ENCODE results near the gene ARL4A.
"Not testable (repeated sequence)": the region's sequence is repeated elsewhere in the genome, so short reads cannot be mapped to it uniquely, and the experiment has no call there.

Gene ARL4A

GRCh38 chr7:12686891-12687717 lies at the start of gene ARL4A:
Gene ARL4A, plus strand, starts transcription at chr7:12687633. Its CDS starts 622 bp downstream, at chr7:12688255.
- no peaks in the 10 kb centered on the region for H3K36me3 ChIP-seq (ENCODE audit: control insufficient read depth, insufficient read depth, low read length)
- no peaks in the 10 kb centered on the region for H3K27me3 ChIP-seq (ENCODE audit: control insufficient read depth, insufficient read depth, low read length)
- no peaks in the 10 kb centered on the region for H3K4me1 ChIP-seq (ENCODE audit: control insufficient read depth, insufficient read depth, low read length)
- peak within 1 kb of the TSS; percentile 82 for H3K4me3 ChIP-seq (ENCODE audit: low read length)
- peak within 1 kb of the TSS; percentile 75 for H3K9ac ChIP-seq (ENCODE audit: low read length)
- no peaks in the 10 kb centered on the region for H3K9me3 ChIP-seq (ENCODE audit: control insufficient read depth, low read length)

GRCh38 chr7:12637819-12638592 lies 49.4 kb upstream of the ARL4A start:
- Histone ChIP-seq H3K9me3 (ENCODE audit: control insufficient read depth, low read length) (no peaks in the 10 kb centered on the region), H3K9ac (ENCODE audit: low read length) (no peak overlapping the region), H3K27me3 (ENCODE audit: control insufficient read depth, insufficient read depth, low read length) (no peaks in the 10 kb centered on the region), H3K36me3 (ENCODE audit: control insufficient read depth, insufficient read depth, low read length) (peaks cover 9% of the 10 kb centered on the region), H3K4me3 (ENCODE audit: low read length) (no peak overlapping the region), H3K4me1 (ENCODE audit: control insufficient read depth, insufficient read depth, low read length) (peaks cover 9% of the 10 kb centered on the region)

- Histone ChIP-seq H3K9ac (ENCODE audit: low read length) (no peak overlapping the region), H3K4me1 (ENCODE audit: control insufficient read depth, insufficient read depth, low read length) (peaks cover 9% of the 10 kb centered on the region)
Measured at GRCh38 chr7:12638851-12639456, 48.5 kb upstream of the ARL4A start.

GRCh38 chr7:12640299-12641096 lies 46.9 kb upstream of the ARL4A start:
- no peaks in the 10 kb centered on the region for H3K27me3 ChIP-seq (ENCODE audit: control insufficient read depth, insufficient read depth, low read length)
- no peaks in the 10 kb centered on the region for H3K9me3 ChIP-seq (ENCODE audit: control insufficient read depth, low read length)
- peaks cover 9% of the 10 kb centered on the region for H3K36me3 ChIP-seq (ENCODE audit: control insufficient read depth, insufficient read depth, low read length)
- peaks cover 9% of the 10 kb centered on the region for H3K4me1 ChIP-seq (ENCODE audit: control insufficient read depth, insufficient read depth, low read length)
- H3K4me3 ChIP-seq (ENCODE audit: low read length) = no peak overlapping the region
- no peak overlapping the region for H3K9ac ChIP-seq (ENCODE audit: low read length)

More at GRCh38 chr7:12638851-12639456, 48.5 kb upstream of the ARL4A start:
- H3K4me3 ChIP-seq (ENCODE audit: low read length) = no peak overlapping the region
- no peaks in the 10 kb centered on the region for H3K27me3 ChIP-seq (ENCODE audit: control insufficient read depth, insufficient read depth, low read length)
- H3K36me3 ChIP-seq (ENCODE audit: control insufficient read depth, insufficient read depth, low read length) = peaks cover 9% of the 10 kb centered on the region
- H3K9me3 ChIP-seq (ENCODE audit: control insufficient read depth, low read length) = no peaks in the 10 kb centered on the region

- H3K27me3 ChIP-seq (ENCODE audit: control insufficient read depth, insufficient read depth, low read length) = no peaks in the 10 kb centered on the region
- H3K9ac ChIP-seq (ENCODE audit: low read length) = no peak overlapping the region
- H3K4me3 ChIP-seq (ENCODE audit: low read length) = no peak overlapping the region
- H3K36me3 ChIP-seq (ENCODE audit: control insufficient read depth, insufficient read depth, low read length) = peaks cover 9% of the 10 kb centered on the region
- no peaks in the 10 kb centered on the region for H3K9me3 ChIP-seq (ENCODE audit: control insufficient read depth, low read length)
- peaks cover 9% of the 10 kb centered on the region for H3K4me1 ChIP-seq (ENCODE audit: control insufficient read depth, insufficient read depth, low read length)
Measured at GRCh38 chr7:12641196-12641595, 46.2 kb upstream of the ARL4A start.

- H3K4me3 ChIP-seq (ENCODE audit: low read length) = no peak overlapping the region
- peaks cover 9% of the 10 kb centered on the region for H3K36me3 ChIP-seq (ENCODE audit: control insufficient read depth, insufficient read depth, low read length)
- no peak overlapping the region for H3K9ac ChIP-seq (ENCODE audit: low read length)
Measured at GRCh38 chr7:12642508-12642907, 44.9 kb upstream of the ARL4A start.

GRCh38 chr7:12643001-12643643 lies 44.3 kb upstream of the ARL4A start:
- Histone ChIP-seq H3K4me1 (ENCODE audit: control insufficient read depth, insufficient read depth, low read length) (peaks cover 12% of the 10 kb centered on the region), H3K4me3 (ENCODE audit: low read length) (no peak overlapping the region), H3K9me3 (ENCODE audit: control insufficient read depth, low read length) (no peaks in the 10 kb centered on the region), H3K36me3 (ENCODE audit: control insufficient read depth, insufficient read depth, low read length) (peaks cover 9% of the 10 kb centered on the region), H3K27me3 (ENCODE audit: control insufficient read depth, insufficient read depth, low read length) (no peaks in the 10 kb centered on the region), H3K9ac (ENCODE audit: low read length) (no peak overlapping the region)

More at GRCh38 chr7:12642508-12642907, 44.9 kb upstream of the ARL4A start:
- Histone ChIP-seq H3K4me1 (ENCODE audit: control insufficient read depth, insufficient read depth, low read length) (peaks cover 13% of the 10 kb centered on the region), H3K27me3 (ENCODE audit: control insufficient read depth, insufficient read depth, low read length) (no peaks in the 10 kb centered on the region), H3K9me3 (ENCODE audit: control insufficient read depth, low read length) (no peaks in the 10 kb centered on the region)

- H3K9me3 ChIP-seq (ENCODE audit: control insufficient read depth, low read length) = no peaks in the 10 kb centered on the region
- no peak overlapping the region for H3K9ac ChIP-seq (ENCODE audit: low read length)
- peaks cover 7% of the 10 kb centered on the region for H3K4me1 ChIP-seq (ENCODE audit: control insufficient read depth, insufficient read depth, low read length)
- H3K36me3 ChIP-seq (ENCODE audit: control insufficient read depth, insufficient read depth, low read length) = peaks cover 9% of the 10 kb centered on the region
- no peak overlapping the region for H3K4me3 ChIP-seq (ENCODE audit: low read length)
- H3K27me3 ChIP-seq (ENCODE audit: control insufficient read depth, insufficient read depth, low read length) = no peaks in the 10 kb centered on the region
Measured at GRCh38 chr7:12643644-12644043, 43.8 kb upstream of the ARL4A start.

- not testable (repeated sequence) for H3K9me3 ChIP-seq (ENCODE audit: control insufficient read depth, low read length); H3K36me3 ChIP-seq (ENCODE audit: control insufficient read depth, insufficient read depth, low read length); H3K9ac ChIP-seq (ENCODE audit: low read length); H3K4me3 ChIP-seq (ENCODE audit: low read length); H3K27me3 ChIP-seq (ENCODE audit: control insufficient read depth, insufficient read depth, low read length)
- H3K4me1 ChIP-seq (ENCODE audit: control insufficient read depth, insufficient read depth, low read length) = peaks cover 16% of the 10 kb centered on the region
Measured at GRCh38 chr7:12645212-12645611, 42.2 kb upstream of the ARL4A start.

GRCh38 chr7:12646139-12646538 lies 41.3 kb upstream of the ARL4A start:
- Histone ChIP-seq H3K9ac (ENCODE audit: low read length) (no peak overlapping the region), H3K4me3 (ENCODE audit: low read length) (no peak overlapping the region), H3K9me3 (ENCODE audit: control insufficient read depth, low read length) (no peaks in the 10 kb centered on the region), H3K4me1 (ENCODE audit: control insufficient read depth, insufficient read depth, low read length) (peaks cover 16% of the 10 kb centered on the region), H3K27me3 (ENCODE audit: control insufficient read depth, insufficient read depth, low read length) (no peaks in the 10 kb centered on the region), H3K36me3 (ENCODE audit: control insufficient read depth, insufficient read depth, low read length) (peaks cover 6% of the 10 kb centered on the region)

Measured in mucosa of stomach (tissue), 1 donor.